K562 (cell line): ENCODE results near the gene TP53I13. TPM values are rescaled to one million over a fixed set of nuclear protein-coding genes. Genes with fewer than 3 reads are reported as not detected.

Experiments used
- ATAC-seq: fragments of 200-7000 bp; cut with Tn5 transposase; 3 replicates; pipeline ENCODE4 v1.9.1; 2020; ENCODE audit warnings: moderate library complexity
- BruUV-seq: library from RNA; stranded (reverse); fragments of 400-500 nt; replicated peaks from 2 replicates; lab custom pipeline; 2021; lab: Mats Ljungman, UMichigan
- CTCF ChIA-PET: fragments of 300-600 bp; formaldehyde crosslinking; extraction: SDS; loops from one replicate; lab custom pipeline; 2021; ENCODE audit warnings: low intra/inter-chr PET ratio; lab: Yijun Ruan, JAX
- POLR2A ChIA-PET: fragments of 300-600, 350-650 bp; sonication (Branson Sonifier 250); formaldehyde crosslinking; extraction: SDS; loops from one replicate; lab custom pipeline; 2021; ENCODE audit warnings: antibody characterized with exemption, inconsistent platforms; lab: Yijun Ruan, JAX
- DNase-seq, 4 experiments: peaks; one replicate each; pipeline versions ENCODE4 v3.0.0 to v3.0.0-alpha.2; 2011 to 2018; ENCODE audit warnings: low spot score in 3 of 4, mixed read lengths in 3 of 4; ENCODE audit errors: extremely low read depth in 1 of 4
- FAIRE-seq: peaks from 2 replicates; lab custom pipeline; 2011; peaks lifted over from hg19 to GRCh38; lab: Jason Lieb, UNC
- H2AFZ ChIP-seq: 2 replicates; pipeline ENCODE4 v1.6.0; 2011; ENCODE audit warnings: low read depth, low read length, control low read depth, inconsistent platforms
- H3K27ac ChIP-seq: fragments of 200-600 bp; 3 replicates; pipeline ENCODE4 v1.8.0; 2011; ENCODE audit warnings: low read depth, mild to moderate bottlenecking, control low read depth, inconsistent platforms, low read length, moderate library complexity, mixed read lengths; ENCODE audit errors: extremely low read depth
- H3K27me3 ChIP-seq, 2 experiments: fragments of 300-600 bp in 1 of 2; 2 replicates in 1 of 2; 3 replicates in 1 of 2; pipeline versions ENCODE4 v1.6.0 to v1.8.0; 2011; ENCODE audit warnings: inconsistent platforms in 2 of 2, low read length in 2 of 2, mild to moderate bottlenecking in 1 of 2, mixed read lengths in 1 of 2, moderate library complexity in 1 of 2; ENCODE audit not compliant: control insufficient read depth in 2 of 2, insufficient read depth in 2 of 2
- H3K36me3 ChIP-seq: fragments of 300-600 bp; 3 replicates; pipeline ENCODE4 v1.8.0; 2011; ENCODE audit warnings: mild to moderate bottlenecking, low read length, inconsistent platforms; ENCODE audit not compliant: control insufficient read depth, insufficient read depth
- H3K4me1 ChIP-seq, 2 experiments: fragments of 200-600 bp in 1 of 2; replicated peaks in 1 of 2; 2 replicates in 1 of 2; 3 replicates in 1 of 2; pipeline versions ENCODE4 v1.5.1 to v1.8.0; 2011; ENCODE audit warnings: inconsistent platforms in 2 of 2, low read length in 2 of 2, mild to moderate bottlenecking in 1 of 2, mixed read lengths in 1 of 2, moderate library complexity in 1 of 2; ENCODE audit not compliant: control insufficient read depth in 2 of 2, insufficient read depth in 2 of 2
- H3K4me2 ChIP-seq: 2 replicates; pipeline ENCODE4 v1.6.1; 2011; ENCODE audit warnings: low read length, control low read depth, inconsistent platforms, mixed read lengths; ENCODE audit not compliant: insufficient read depth
- H3K4me3 ChIP-seq: fragments of 200-600 bp; sonication (generic), shearing (Covaris generic); 2 replicates; pipeline ENCODE4 v1.5.1; 2016; ENCODE audit warnings: control low read depth, inconsistent platforms
- H3K79me2 ChIP-seq: fragments of 200-600 bp; 3 replicates; pipeline ENCODE4 v1.8.0; 2011; ENCODE audit warnings: low read length, inconsistent platforms; ENCODE audit not compliant: control insufficient read depth, insufficient read depth
- H3K9ac ChIP-seq, 2 experiments: 2 replicates each; pipeline versions ENCODE4 v1.6.0 to v1.6.1; 2011; ENCODE audit warnings: low read depth in 2 of 2, low read length in 2 of 2, control low read depth in 1 of 2, inconsistent platforms in 1 of 2, mild to moderate bottlenecking in 1 of 2, mixed read lengths in 1 of 2; ENCODE audit not compliant: insufficient read depth in 1 of 2
- H3K9me1 ChIP-seq: one replicate; pipeline ENCODE4 v1.6.0; 2011; ENCODE audit warnings: inconsistent platforms, mild to moderate bottlenecking, low read length, moderate library complexity; ENCODE audit not compliant: control insufficient read depth, insufficient read depth
- H3K9me3 ChIP-seq: replicated peaks from 2 replicates; pipeline ENCODE4 v1.5.1; 2011; ENCODE audit warnings: low read depth, low read length, inconsistent platforms; ENCODE audit not compliant: control insufficient read depth, insufficient read depth
- H4K20me1 ChIP-seq: replicated peaks from 2 replicates; pipeline ENCODE4 v1.6.1; 2011; ENCODE audit warnings: low read length, inconsistent platforms, mixed read lengths; ENCODE audit not compliant: control insufficient read depth, insufficient read depth
- WGBS: fragments of 100-300 bp; shearing (Covaris generic); methylation state at CpG from one replicate; pipeline ENCODE4 v1.1.6; 2016; ENCODE audit warnings: low coverage, mixed read lengths; ENCODE audit not compliant: insufficient coverage; ENCODE audit errors: missing lambda C conversion rate; 5-methylcytosine and 5-hydroxymethylcytosine counted together
- in situ Hi-C: fragments of 300-500 bp; cut with MboI; formaldehyde crosslinking; loops from 4 replicates; pipeline ENCODE4 v1.15.0; 2018; ENCODE audit warnings: inconsistent platforms, mixed read lengths
- intact Hi-C: fragments of 100-400 bp; cut with micrococcal nuclease; formaldehyde crosslinking; loops from 2 replicates; pipeline ENCODE4 v1.14.2; 2022
- polyA plus RNA-seq, 8 experiments: library from polyadenylated mRNA; depleted of rRNA in 4 of 8; stranded (reverse) in 5 of 8; unstranded in 3 of 8; fragments of >200 nt; fragmentation: Nextera tagmentation in 2 of 8; fragmentation: Illumina TruSeq in 1 of 8; extraction: Ambion mirVana in 2 of 8; extraction: Trizol in 1 of 8; gene quantifications; 2 replicates each; pipeline versions ENCODE4 v1.2.1 to v1.2.3, GENCODE V29; 2011 to 2014; ENCODE audit warnings: inconsistent platforms in 1 of 8, missing spikeins in 1 of 8
- total RNA-seq, 7 experiments: library from RNA; depleted of rRNA in 6 of 7; stranded (reverse); fragments of >200 nt in 6 of 7; fragmentation: Illumina TruSeq in 2 of 7; extraction: Trizol in 2 of 7; gene quantifications; 2 replicates each; pipeline versions ENCODE4 v1.2.1 to v1.2.3, GENCODE V29; 2011 to 2021; ENCODE audit warnings: low replicate concordance in 1 of 7
- TF ChIP-seq, protein P1 (sequence below): sonication (generic); formaldehyde crosslinking; IDR thresholded peaks from 2 replicates; pipeline ENCODE4 v1.8.1; 2023; ENCODE audit warnings: mild to moderate bottlenecking, missing genetic modification reagents
- TF ChIP-seq, protein P2 (sequence below): fragments of 250-450 bp; sonication (Bioruptor Pico); IDR thresholded peaks from 2 replicates; pipeline ENCODE4 v1.4.0; 2020; ENCODE audit warnings: mild to moderate bottlenecking, moderate library complexity

TP53I13 gene
- total and polyA plus RNA-seq, 9 of the 15 experiments (the other 6 are each of a cell fraction or from before 2014, with no cell fraction given), result 0.08 to 28.3 (median 9.1) TPM

DNA sequence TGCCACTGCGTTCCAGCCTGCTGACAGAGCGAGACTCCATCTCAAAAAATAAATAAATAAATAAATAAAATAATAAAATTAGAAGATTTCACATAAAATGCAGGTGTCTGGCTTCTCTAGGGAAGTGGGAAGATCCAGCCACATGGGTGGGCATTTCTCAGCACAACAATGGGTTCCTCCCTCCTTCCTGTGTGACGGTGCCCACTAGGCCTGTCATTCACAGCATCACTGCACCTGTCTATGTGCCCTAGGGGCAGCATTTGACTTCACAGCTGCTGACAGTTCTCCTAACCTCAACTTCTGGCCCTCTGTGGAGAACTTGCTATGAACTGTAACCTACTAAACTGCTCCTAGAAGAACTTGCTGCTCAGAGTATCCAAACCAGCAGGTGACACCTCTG lies 4.7 kb upstream of the TP53I13 start:
- H4K20me1 ChIP-seq, result peaks cover 15% of the 10 kb centered on the region
- ATAC-seq (no peak), DNase-seq (no peak), FAIRE-seq (no peak)
- H3K79me2 ChIP-seq, result no peaks in the 10 kb centered on the region
- WGBS, result 82% methylated on average over 3 of the region's 3 CpGs
- no peak overlapping the region for H3K4me3 ChIP-seq
- intact Hi-C loops, result no loop called here
- no peaks in the 10 kb centered on the region for H3K9me1 ChIP-seq
- no peak overlapping the region for H3K9ac ChIP-seq
- CTCF ChIA-PET, result no interaction called here
- no peaks in the 10 kb centered on the region for H3K9me3 ChIP-seq
- H3K27ac ChIP-seq, result no peak overlapping the region
- BruUV-seq, result no TSS peak
- in situ Hi-C loops, result no loop called here
- POLR2A ChIA-PET, result no interaction called here
- no peak overlapping the region for H3K4me2 ChIP-seq
- peaks cover 0 to 33% of the 10 kb centered on the region in 2 experiments; a peak in 3 of 5 replicates for H3K4me1 ChIP-seq
- TF ChIP-seq, protein P1, sequence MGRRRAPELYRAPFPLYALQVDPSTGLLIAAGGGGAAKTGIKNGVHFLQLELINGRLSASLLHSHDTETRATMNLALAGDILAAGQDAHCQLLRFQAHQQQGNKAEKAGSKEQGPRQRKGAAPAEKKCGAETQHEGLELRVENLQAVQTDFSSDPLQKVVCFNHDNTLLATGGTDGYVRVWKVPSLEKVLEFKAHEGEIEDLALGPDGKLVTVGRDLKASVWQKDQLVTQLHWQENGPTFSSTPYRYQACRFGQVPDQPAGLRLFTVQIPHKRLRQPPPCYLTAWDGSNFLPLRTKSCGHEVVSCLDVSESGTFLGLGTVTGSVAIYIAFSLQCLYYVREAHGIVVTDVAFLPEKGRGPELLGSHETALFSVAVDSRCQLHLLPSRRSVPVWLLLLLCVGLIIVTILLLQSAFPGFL (CRISPR knock-in tag), result no peak
- TF ChIP-seq, protein P2, sequence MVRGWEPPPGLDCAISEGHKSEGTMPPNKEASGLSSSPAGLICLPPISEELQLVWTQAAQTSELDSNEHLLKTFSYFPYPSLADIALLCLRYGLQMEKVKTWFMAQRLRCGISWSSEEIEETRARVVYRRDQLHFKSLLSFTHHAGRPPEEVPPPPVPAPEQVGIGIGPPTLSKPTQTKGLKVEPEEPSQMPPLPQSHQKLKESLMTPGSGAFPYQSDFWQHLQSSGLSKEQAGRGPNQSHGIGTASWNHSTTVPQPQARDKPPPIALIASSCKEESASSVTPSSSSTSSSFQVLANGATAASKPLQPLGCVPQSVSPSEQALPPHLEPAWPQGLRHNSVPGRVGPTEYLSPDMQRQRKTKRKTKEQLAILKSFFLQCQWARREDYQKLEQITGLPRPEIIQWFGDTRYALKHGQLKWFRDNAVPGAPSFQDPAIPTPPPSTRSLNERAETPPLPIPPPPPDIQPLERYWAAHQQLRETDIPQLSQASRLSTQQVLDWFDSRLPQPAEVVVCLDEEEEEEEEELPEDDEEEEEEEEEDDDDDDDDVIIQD (CRISPR knock-in tag), result no peak
- H3K36me3 ChIP-seq, result no peaks in the 10 kb centered on the region
- no peak overlapping the region for H2AFZ ChIP-seq
- H3K27me3 ChIP-seq, result peaks cover 10 to 13% of the 10 kb centered on the region in 2 experiments; a peak in 4 of 5 replicates
